K562 (cell line): ENCODE results near the gene SHROOM3. TPM values are rescaled to one million over a fixed set of nuclear protein-coding genes. Genes with fewer than 3 reads are reported as not detected.

Experiments used
- ATAC-seq: fragments of 200-7000 bp; cut with Tn5 transposase; 3 replicates; pipeline ENCODE4 v1.9.1; 2020; ENCODE audit warnings: moderate library complexity
- BruUV-seq: library from RNA; stranded (reverse); fragments of 400-500 nt; replicated peaks from 2 replicates; lab custom pipeline; 2021; lab: Mats Ljungman, UMichigan
- CTCF ChIA-PET: fragments of 300-600 bp; formaldehyde crosslinking; extraction: SDS; loops from one replicate; lab custom pipeline; 2021; ENCODE audit warnings: low intra/inter-chr PET ratio; lab: Yijun Ruan, JAX
- POLR2A ChIA-PET: fragments of 300-600, 350-650 bp; sonication (Branson Sonifier 250); formaldehyde crosslinking; extraction: SDS; loops from one replicate; lab custom pipeline; 2021; ENCODE audit warnings: antibody characterized with exemption, inconsistent platforms; lab: Yijun Ruan, JAX
- DNase-seq, 4 experiments: peaks; one replicate each; pipeline versions ENCODE4 v3.0.0 to v3.0.0-alpha.2; 2011 to 2018; ENCODE audit warnings: low spot score in 3 of 4, mixed read lengths in 3 of 4; ENCODE audit errors: extremely low read depth in 1 of 4
- FAIRE-seq: peaks from 2 replicates; lab custom pipeline; 2011; peaks lifted over from hg19 to GRCh38; lab: Jason Lieb, UNC
- H2AFZ ChIP-seq: 2 replicates; pipeline ENCODE4 v1.6.0; 2011; ENCODE audit warnings: low read depth, low read length, control low read depth, inconsistent platforms
- H3K27ac ChIP-seq: fragments of 200-600 bp; 3 replicates; pipeline ENCODE4 v1.8.0; 2011; ENCODE audit warnings: low read depth, mild to moderate bottlenecking, control low read depth, inconsistent platforms, low read length, moderate library complexity, mixed read lengths; ENCODE audit errors: extremely low read depth
- H3K27me3 ChIP-seq, 2 experiments: fragments of 300-600 bp in 1 of 2; 2 replicates in 1 of 2; 3 replicates in 1 of 2; pipeline versions ENCODE4 v1.6.0 to v1.8.0; 2011; ENCODE audit warnings: inconsistent platforms in 2 of 2, low read length in 2 of 2, mild to moderate bottlenecking in 1 of 2, mixed read lengths in 1 of 2, moderate library complexity in 1 of 2; ENCODE audit not compliant: control insufficient read depth in 2 of 2, insufficient read depth in 2 of 2
- H3K36me3 ChIP-seq: fragments of 300-600 bp; 3 replicates; pipeline ENCODE4 v1.8.0; 2011; ENCODE audit warnings: mild to moderate bottlenecking, low read length, inconsistent platforms; ENCODE audit not compliant: control insufficient read depth, insufficient read depth
- H3K4me1 ChIP-seq, 2 experiments: fragments of 200-600 bp in 1 of 2; replicated peaks in 1 of 2; 2 replicates in 1 of 2; 3 replicates in 1 of 2; pipeline versions ENCODE4 v1.5.1 to v1.8.0; 2011; ENCODE audit warnings: inconsistent platforms in 2 of 2, low read length in 2 of 2, mild to moderate bottlenecking in 1 of 2, mixed read lengths in 1 of 2, moderate library complexity in 1 of 2; ENCODE audit not compliant: control insufficient read depth in 2 of 2, insufficient read depth in 2 of 2
- H3K4me2 ChIP-seq: 2 replicates; pipeline ENCODE4 v1.6.1; 2011; ENCODE audit warnings: low read length, control low read depth, inconsistent platforms, mixed read lengths; ENCODE audit not compliant: insufficient read depth
- H3K4me3 ChIP-seq: fragments of 200-600 bp; sonication (generic), shearing (Covaris generic); 2 replicates; pipeline ENCODE4 v1.5.1; 2016; ENCODE audit warnings: control low read depth, inconsistent platforms
- H3K79me2 ChIP-seq: fragments of 200-600 bp; 3 replicates; pipeline ENCODE4 v1.8.0; 2011; ENCODE audit warnings: low read length, inconsistent platforms; ENCODE audit not compliant: control insufficient read depth, insufficient read depth
- H3K9ac ChIP-seq, 2 experiments: 2 replicates each; pipeline versions ENCODE4 v1.6.0 to v1.6.1; 2011; ENCODE audit warnings: low read depth in 2 of 2, low read length in 2 of 2, control low read depth in 1 of 2, inconsistent platforms in 1 of 2, mild to moderate bottlenecking in 1 of 2, mixed read lengths in 1 of 2; ENCODE audit not compliant: insufficient read depth in 1 of 2
- H3K9me1 ChIP-seq: one replicate; pipeline ENCODE4 v1.6.0; 2011; ENCODE audit warnings: inconsistent platforms, mild to moderate bottlenecking, low read length, moderate library complexity; ENCODE audit not compliant: control insufficient read depth, insufficient read depth
- H3K9me3 ChIP-seq: replicated peaks from 2 replicates; pipeline ENCODE4 v1.5.1; 2011; ENCODE audit warnings: low read depth, low read length, inconsistent platforms; ENCODE audit not compliant: control insufficient read depth, insufficient read depth
- H4K20me1 ChIP-seq: replicated peaks from 2 replicates; pipeline ENCODE4 v1.6.1; 2011; ENCODE audit warnings: low read length, inconsistent platforms, mixed read lengths; ENCODE audit not compliant: control insufficient read depth, insufficient read depth
- ATF2 ChIP-seq: sonication (generic); formaldehyde crosslinking; IDR thresholded peaks from 2 replicates; pipeline ENCODE4 v1.8.1; 2022; ENCODE audit warnings: missing genetic modification reagents
- CBFB ChIP-seq: sonication (generic); formaldehyde crosslinking; IDR thresholded peaks from 2 replicates; pipeline ENCODE4 v1.4.0; 2020; ENCODE audit warnings: mild to moderate bottlenecking, missing genetic modification reagents
- DMBX1 ChIP-seq: fragments of 250-450 bp; sonication (Bioruptor Pico); IDR thresholded peaks from 2 replicates; pipeline ENCODE4 v1.8.0; 2022; ENCODE audit warnings: inconsistent platforms, mild to moderate bottlenecking, moderate library complexity, borderline replicate concordance
- GTF2E2 ChIP-seq: fragments of 200-800 bp; sonication (Bioruptor generic); IDR thresholded peaks from 2 replicates; pipeline ENCODE4 v1.6.1; 2016; ENCODE audit warnings: missing genetic modification characterization, missing compliant biosample characterization
- KLF6 ChIP-seq: fragments of 250-450 bp; sonication (Bioruptor Pico); IDR thresholded peaks from 2 replicates; pipeline ENCODE4 v1.4.0; 2020; ENCODE audit warnings: mild to moderate bottlenecking, moderate library complexity, borderline replicate concordance
- L3MBTL2 ChIP-seq: fragments of 450-650 bp; IDR thresholded peaks from 2 replicates; pipeline ENCODE4 v1.6.1; 2016; ENCODE audit warnings: mild to moderate bottlenecking, moderate library complexity
- LEF1 ChIP-seq: fragments of 450-650 bp; IDR thresholded peaks from 2 replicates; pipeline ENCODE4 v1.6.1; 2016; ENCODE audit warnings: mild to moderate bottlenecking
- POLR2AphosphoS5 ChIP-seq: IDR thresholded peaks from 2 replicates; pipeline ENCODE4 v1.6.1; 2011; ENCODE audit warnings: mild to moderate bottlenecking, low read depth, low read length, moderate library complexity; ENCODE audit not compliant: control insufficient read depth, insufficient read depth
- PTTG1 ChIP-seq: fragments of 450-650 bp; IDR thresholded peaks from 2 replicates; pipeline ENCODE4 v1.6.1; 2016; ENCODE audit warnings: low read depth, mild to moderate bottlenecking, missing genetic modification characterization, missing compliant biosample characterization
- ZBTB43 ChIP-seq: sonication (generic); formaldehyde crosslinking; IDR thresholded peaks from 2 replicates; pipeline ENCODE4 v1.8.0; 2023; ENCODE audit warnings: mild to moderate bottlenecking, missing genetic modification reagents
- ZNF3 ChIP-seq: fragments of 250-450 bp; sonication (Bioruptor Pico); IDR thresholded peaks from 2 replicates; pipeline ENCODE4 v1.5.0; 2021; ENCODE audit warnings: mild to moderate bottlenecking, moderate library complexity
- ZNF507 ChIP-seq: conservative IDR thresholded peaks from 2 replicates; pipeline ENCODE4 v1.6.1; 2017; ENCODE audit warnings: missing genetic modification characterization, missing compliant biosample characterization
- ZNF764 ChIP-seq: fragments of 250-450 bp; sonication (Bioruptor Pico); IDR thresholded peaks from 2 replicates; pipeline ENCODE4 v1.4.0; 2020; ENCODE audit warnings: low read depth, mild to moderate bottlenecking, moderate library complexity
- ZNF778 ChIP-seq: fragments of 450-650 bp; formaldehyde crosslinking; IDR thresholded peaks from 2 replicates; pipeline ENCODE4 v1.4.0; 2020; ENCODE audit warnings: mild to moderate bottlenecking, moderate library complexity
- ZNF780A ChIP-seq: fragments of 250-450 bp; sonication (Bioruptor Pico); IDR thresholded peaks from 2 replicates; pipeline ENCODE4 v1.5.0; 2021; ENCODE audit warnings: mild to moderate bottlenecking
- WGBS: fragments of 100-300 bp; shearing (Covaris generic); methylation state at CpG from one replicate; pipeline ENCODE4 v1.1.6; 2016; ENCODE audit warnings: low coverage, mixed read lengths; ENCODE audit not compliant: insufficient coverage; ENCODE audit errors: missing lambda C conversion rate; 5-methylcytosine and 5-hydroxymethylcytosine counted together
- in situ Hi-C: fragments of 300-500 bp; cut with MboI; formaldehyde crosslinking; loops from 4 replicates; pipeline ENCODE4 v1.15.0; 2018; ENCODE audit warnings: inconsistent platforms, mixed read lengths
- intact Hi-C: fragments of 100-400 bp; cut with micrococcal nuclease; formaldehyde crosslinking; loops from 2 replicates; pipeline ENCODE4 v1.14.2; 2022
- polyA plus RNA-seq, 8 experiments: library from polyadenylated mRNA; depleted of rRNA in 4 of 8; stranded (reverse) in 5 of 8; unstranded in 3 of 8; fragments of >200 nt; fragmentation: Nextera tagmentation in 2 of 8; fragmentation: Illumina TruSeq in 1 of 8; extraction: Ambion mirVana in 2 of 8; extraction: Trizol in 1 of 8; gene quantifications; 2 replicates each; pipeline versions ENCODE4 v1.2.1 to v1.2.3, GENCODE V29; 2011 to 2014; ENCODE audit warnings: inconsistent platforms in 1 of 8, missing spikeins in 1 of 8
- total RNA-seq, 7 experiments: library from RNA; depleted of rRNA in 6 of 7; stranded (reverse); fragments of >200 nt in 6 of 7; fragmentation: Illumina TruSeq in 2 of 7; extraction: Trizol in 2 of 7; gene quantifications; 2 replicates each; pipeline versions ENCODE4 v1.2.1 to v1.2.3, GENCODE V29; 2011 to 2021; ENCODE audit warnings: low replicate concordance in 1 of 7
- TF ChIP-seq, protein P1 (sequence below): sonication (generic); IDR thresholded peaks from 2 replicates; pipeline ENCODE4 v1.6.1; 2016
- TF ChIP-seq, protein P2 (sequence below): sonication (generic); formaldehyde crosslinking; IDR thresholded peaks from 2 replicates; pipeline ENCODE4 v1.8.0; 2022; ENCODE audit warnings: mild to moderate bottlenecking, missing genetic modification reagents

SHROOM3 gene
- total and polyA plus RNA-seq, 9 of the 15 experiments (the other 6 are each of a cell fraction or from before 2014, with no cell fraction given): 0.01 to 0.07 TPM; not detected in 7

DNA sequence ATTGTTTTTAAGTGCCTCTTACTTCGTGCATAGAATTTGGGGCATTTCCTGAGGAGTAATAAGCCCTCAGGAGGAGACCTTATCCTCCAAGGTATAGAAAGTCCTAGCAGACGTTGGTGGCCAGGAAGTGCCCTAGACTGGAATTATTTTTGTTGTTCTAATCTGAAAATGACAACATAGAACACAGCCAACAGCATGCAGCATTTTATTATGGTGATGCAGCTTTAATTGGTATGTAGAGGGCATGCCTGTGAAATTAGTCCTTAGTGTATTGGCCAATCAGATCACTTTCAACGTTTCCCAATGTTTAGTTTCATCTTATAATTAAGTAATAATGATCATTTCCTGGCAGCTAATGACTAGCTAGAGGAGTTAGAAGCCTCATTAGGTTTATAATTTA lies 199.2 kb downstream of the SHROOM3 start:
- H3K4me1 ChIP-seq: no peaks in the 10 kb centered on the region
- H3K27ac ChIP-seq: no peak overlapping the region
- intact Hi-C loops (no loop called here), in situ Hi-C loops (no loop called here)
- DNase-seq (no peak), ATAC-seq (no peak), FAIRE-seq (no peak)
- no peaks in the 10 kb centered on the region for H3K36me3 ChIP-seq
- BruUV-seq: no TSS peak
- H3K4me2 ChIP-seq: no peak overlapping the region
- ChIA-PET POLR2A (no interaction called here), CTCF (no interaction called here)
- no peak overlapping the region for H3K9ac ChIP-seq
- no peak overlapping the region for H2AFZ ChIP-seq
- H3K4me3 ChIP-seq: no peak overlapping the region
- no peaks in the 10 kb centered on the region for H3K9me3 ChIP-seq
- no peaks in the 10 kb centered on the region for H3K79me2 ChIP-seq
- 0% methylated on average over 3 of the region's 3 CpGs for WGBS
- H4K20me1 ChIP-seq: no peaks in the 10 kb centered on the region
- H3K9me1 ChIP-seq: no peaks in the 10 kb centered on the region
- peaks cover 0 to 3% of the 10 kb centered on the region in 2 experiments; a peak in 2 of 5 replicates for H3K27me3 ChIP-seq
- TF ChIP-seq POLR2AphosphoS5 (no peak), ZNF764 (CRISPR knock-in tag) (no peak), L3MBTL2 (no peak), KLF6 (CRISPR knock-in tag) (no peak), GTF2E2 (tag) (no peak), ZBTB43 (CRISPR knock-in tag) (no peak), ATF2 (CRISPR knock-in tag) (no peak), ZNF3 (no peak), ZNF780A (CRISPR knock-in tag) (no peak), CBFB (CRISPR knock-in tag) (no peak), ZNF507 (tag) (no peak), ZNF778 (CRISPR knock-in tag) (no peak), DMBX1 (CRISPR knock-in tag) (no peak), LEF1 (no peak), PTTG1 (tag) (no peak)
- TF ChIP-seq, protein P1, sequence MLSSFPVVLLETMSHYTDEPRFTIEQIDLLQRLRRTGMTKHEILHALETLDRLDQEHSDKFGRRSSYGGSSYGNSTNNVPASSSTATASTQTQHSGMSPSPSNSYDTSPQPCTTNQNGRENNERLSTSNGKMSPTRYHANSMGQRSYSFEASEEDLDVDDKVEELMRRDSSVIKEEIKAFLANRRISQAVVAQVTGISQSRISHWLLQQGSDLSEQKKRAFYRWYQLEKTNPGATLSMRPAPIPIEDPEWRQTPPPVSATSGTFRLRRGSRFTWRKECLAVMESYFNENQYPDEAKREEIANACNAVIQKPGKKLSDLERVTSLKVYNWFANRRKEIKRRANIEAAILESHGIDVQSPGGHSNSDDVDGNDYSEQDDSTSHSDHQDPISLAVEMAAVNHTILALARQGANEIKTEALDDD: no peak
- TF ChIP-seq, protein P2, sequence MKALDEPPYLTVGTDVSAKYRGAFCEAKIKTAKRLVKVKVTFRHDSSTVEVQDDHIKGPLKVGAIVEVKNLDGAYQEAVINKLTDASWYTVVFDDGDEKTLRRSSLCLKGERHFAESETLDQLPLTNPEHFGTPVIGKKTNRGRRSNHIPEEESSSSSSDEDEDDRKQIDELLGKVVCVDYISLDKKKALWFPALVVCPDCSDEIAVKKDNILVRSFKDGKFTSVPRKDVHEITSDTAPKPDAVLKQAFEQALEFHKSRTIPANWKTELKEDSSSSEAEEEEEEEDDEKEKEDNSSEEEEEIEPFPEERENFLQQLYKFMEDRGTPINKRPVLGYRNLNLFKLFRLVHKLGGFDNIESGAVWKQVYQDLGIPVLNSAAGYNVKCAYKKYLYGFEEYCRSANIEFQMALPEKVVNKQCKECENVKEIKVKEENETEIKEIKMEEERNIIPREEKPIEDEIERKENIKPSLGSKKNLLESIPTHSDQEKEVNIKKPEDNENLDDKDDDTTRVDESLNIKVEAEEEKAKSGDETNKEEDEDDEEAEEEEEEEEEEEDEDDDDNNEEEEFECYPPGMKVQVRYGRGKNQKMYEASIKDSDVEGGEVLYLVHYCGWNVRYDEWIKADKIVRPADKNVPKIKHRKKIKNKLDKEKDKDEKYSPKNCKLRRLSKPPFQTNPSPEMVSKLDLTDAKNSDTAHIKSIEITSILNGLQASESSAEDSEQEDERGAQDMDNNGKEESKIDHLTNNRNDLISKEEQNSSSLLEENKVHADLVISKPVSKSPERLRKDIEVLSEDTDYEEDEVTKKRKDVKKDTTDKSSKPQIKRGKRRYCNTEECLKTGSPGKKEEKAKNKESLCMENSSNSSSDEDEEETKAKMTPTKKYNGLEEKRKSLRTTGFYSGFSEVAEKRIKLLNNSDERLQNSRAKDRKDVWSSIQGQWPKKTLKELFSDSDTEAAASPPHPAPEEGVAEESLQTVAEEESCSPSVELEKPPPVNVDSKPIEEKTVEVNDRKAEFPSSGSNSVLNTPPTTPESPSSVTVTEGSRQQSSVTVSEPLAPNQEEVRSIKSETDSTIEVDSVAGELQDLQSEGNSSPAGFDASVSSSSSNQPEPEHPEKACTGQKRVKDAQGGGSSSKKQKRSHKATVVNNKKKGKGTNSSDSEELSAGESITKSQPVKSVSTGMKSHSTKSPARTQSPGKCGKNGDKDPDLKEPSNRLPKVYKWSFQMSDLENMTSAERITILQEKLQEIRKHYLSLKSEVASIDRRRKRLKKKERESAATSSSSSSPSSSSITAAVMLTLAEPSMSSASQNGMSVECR: no peak
